K562 (cell line): ENCODE measurements around the gene SNRNP48. TPM values are rescaled to one million over a fixed set of nuclear protein-coding genes. Genes with fewer than 3 reads are reported as not detected.

Source experiments
- ATAC-seq: fragments of 200-7000 bp; cut with Tn5 transposase; 3 replicates; pipeline ENCODE4 v1.9.1; 2020; ENCODE audit warnings: moderate library complexity
- BruUV-seq: library from RNA; stranded (reverse); fragments of 400-500 nt; replicated peaks from 2 replicates; lab custom pipeline; 2021; lab: Mats Ljungman, UMichigan
- CTCF ChIA-PET: fragments of 300-600 bp; formaldehyde crosslinking; extraction: SDS; loops from one replicate; lab custom pipeline; 2021; ENCODE audit warnings: low intra/inter-chr PET ratio; lab: Yijun Ruan, JAX
- POLR2A ChIA-PET: fragments of 300-600, 350-650 bp; sonication (Branson Sonifier 250); formaldehyde crosslinking; extraction: SDS; loops from one replicate; lab custom pipeline; 2021; ENCODE audit warnings: antibody characterized with exemption, inconsistent platforms; lab: Yijun Ruan, JAX
- DNase-seq, 4 experiments: peaks; one replicate each; pipeline versions ENCODE4 v3.0.0 to v3.0.0-alpha.2; 2011 to 2018; ENCODE audit warnings: low spot score in 3 of 4, mixed read lengths in 3 of 4; ENCODE audit errors: extremely low read depth in 1 of 4
- FAIRE-seq: peaks from 2 replicates; lab custom pipeline; 2011; peaks lifted over from hg19 to GRCh38; lab: Jason Lieb, UNC
- H2AFZ ChIP-seq: 2 replicates; pipeline ENCODE4 v1.6.0; 2011; ENCODE audit warnings: low read depth, low read length, control low read depth, inconsistent platforms
- H3K27ac ChIP-seq: fragments of 200-600 bp; 3 replicates; pipeline ENCODE4 v1.8.0; 2011; ENCODE audit warnings: low read depth, mild to moderate bottlenecking, control low read depth, inconsistent platforms, low read length, moderate library complexity, mixed read lengths; ENCODE audit errors: extremely low read depth
- H3K27me3 ChIP-seq, 2 experiments: fragments of 300-600 bp in 1 of 2; 2 replicates in 1 of 2; 3 replicates in 1 of 2; pipeline versions ENCODE4 v1.6.0 to v1.8.0; 2011; ENCODE audit warnings: inconsistent platforms in 2 of 2, low read length in 2 of 2, mild to moderate bottlenecking in 1 of 2, mixed read lengths in 1 of 2, moderate library complexity in 1 of 2; ENCODE audit not compliant: control insufficient read depth in 2 of 2, insufficient read depth in 2 of 2
- H3K36me3 ChIP-seq: fragments of 300-600 bp; 3 replicates; pipeline ENCODE4 v1.8.0; 2011; ENCODE audit warnings: mild to moderate bottlenecking, low read length, inconsistent platforms; ENCODE audit not compliant: control insufficient read depth, insufficient read depth
- H3K4me1 ChIP-seq, 2 experiments: fragments of 200-600 bp in 1 of 2; replicated peaks in 1 of 2; 2 replicates in 1 of 2; 3 replicates in 1 of 2; pipeline versions ENCODE4 v1.5.1 to v1.8.0; 2011; ENCODE audit warnings: inconsistent platforms in 2 of 2, low read length in 2 of 2, mild to moderate bottlenecking in 1 of 2, mixed read lengths in 1 of 2, moderate library complexity in 1 of 2; ENCODE audit not compliant: control insufficient read depth in 2 of 2, insufficient read depth in 2 of 2
- H3K4me2 ChIP-seq: 2 replicates; pipeline ENCODE4 v1.6.1; 2011; ENCODE audit warnings: low read length, control low read depth, inconsistent platforms, mixed read lengths; ENCODE audit not compliant: insufficient read depth
- H3K4me3 ChIP-seq: fragments of 200-600 bp; sonication (generic), shearing (Covaris generic); 2 replicates; pipeline ENCODE4 v1.5.1; 2016; ENCODE audit warnings: control low read depth, inconsistent platforms
- H3K79me2 ChIP-seq: fragments of 200-600 bp; 3 replicates; pipeline ENCODE4 v1.8.0; 2011; ENCODE audit warnings: low read length, inconsistent platforms; ENCODE audit not compliant: control insufficient read depth, insufficient read depth
- H3K9ac ChIP-seq, 2 experiments: 2 replicates each; pipeline versions ENCODE4 v1.6.0 to v1.6.1; 2011; ENCODE audit warnings: low read depth in 2 of 2, low read length in 2 of 2, control low read depth in 1 of 2, inconsistent platforms in 1 of 2, mild to moderate bottlenecking in 1 of 2, mixed read lengths in 1 of 2; ENCODE audit not compliant: insufficient read depth in 1 of 2
- H3K9me1 ChIP-seq: one replicate; pipeline ENCODE4 v1.6.0; 2011; ENCODE audit warnings: inconsistent platforms, mild to moderate bottlenecking, low read length, moderate library complexity; ENCODE audit not compliant: control insufficient read depth, insufficient read depth
- H3K9me3 ChIP-seq: replicated peaks from 2 replicates; pipeline ENCODE4 v1.5.1; 2011; ENCODE audit warnings: low read depth, low read length, inconsistent platforms; ENCODE audit not compliant: control insufficient read depth, insufficient read depth
- H4K20me1 ChIP-seq: replicated peaks from 2 replicates; pipeline ENCODE4 v1.6.1; 2011; ENCODE audit warnings: low read length, inconsistent platforms, mixed read lengths; ENCODE audit not compliant: control insufficient read depth, insufficient read depth
- FOXK1 ChIP-seq: sonication (generic); formaldehyde crosslinking; IDR thresholded peaks from 2 replicates; pipeline ENCODE4 v1.8.0; 2022; ENCODE audit warnings: missing genetic modification reagents, mild to moderate bottlenecking, borderline replicate concordance
- MECOM ChIP-seq: fragments of 250-450 bp; sonication (Bioruptor Pico); IDR thresholded peaks from 2 replicates; pipeline ENCODE4 v1.8.0; 2022; ENCODE audit warnings: inconsistent platforms
- MEIS2 ChIP-seq: fragments of 450-650 bp; IDR thresholded peaks from 2 replicates; pipeline ENCODE4 v1.6.1; 2014; ENCODE audit warnings: mild to moderate bottlenecking; ENCODE audit not compliant: partially characterized antibody
- MYBL2 ChIP-seq, 2 experiments: fragments of 450-650 bp in 1 of 2; sonication (generic) in 1 of 2; formaldehyde crosslinking in 1 of 2; IDR thresholded peaks; 2 replicates each; pipeline versions ENCODE4 v1.6.1 to v1.8.1; 2017 to 2022; ENCODE audit warnings: borderline replicate concordance in 1 of 2, inconsistent platforms in 1 of 2, low read depth in 1 of 2, mild to moderate bottlenecking in 1 of 2, missing genetic modification reagents in 1 of 2, moderate library complexity in 1 of 2
- PHF8 ChIP-seq: fragments of 200-600 bp; sonication (generic); IDR thresholded peaks from 2 replicates; pipeline ENCODE4 v1.6.1; 2012; ENCODE audit warnings: mixed run types, mild to moderate bottlenecking, inconsistent platforms, low read length, moderate library complexity, borderline replicate concordance
- ZKSCAN3 ChIP-seq: fragments of 250-450 bp; sonication (Bioruptor Pico); IDR thresholded peaks from 2 replicates; pipeline ENCODE4 v1.4.0; 2020
- WGBS: fragments of 100-300 bp; shearing (Covaris generic); methylation state at CpG from one replicate; pipeline ENCODE4 v1.1.6; 2016; ENCODE audit warnings: low coverage, mixed read lengths; ENCODE audit not compliant: insufficient coverage; ENCODE audit errors: missing lambda C conversion rate; 5-methylcytosine and 5-hydroxymethylcytosine counted together
- in situ Hi-C: fragments of 300-500 bp; cut with MboI; formaldehyde crosslinking; loops from 4 replicates; pipeline ENCODE4 v1.15.0; 2018; ENCODE audit warnings: inconsistent platforms, mixed read lengths
- intact Hi-C: fragments of 100-400 bp; cut with micrococcal nuclease; formaldehyde crosslinking; loops from 2 replicates; pipeline ENCODE4 v1.14.2; 2022
- polyA plus RNA-seq, 8 experiments: library from polyadenylated mRNA; depleted of rRNA in 4 of 8; stranded (reverse) in 5 of 8; unstranded in 3 of 8; fragments of >200 nt; fragmentation: Nextera tagmentation in 2 of 8; fragmentation: Illumina TruSeq in 1 of 8; extraction: Ambion mirVana in 2 of 8; extraction: Trizol in 1 of 8; gene quantifications; 2 replicates each; pipeline versions ENCODE4 v1.2.1 to v1.2.3, GENCODE V29; 2011 to 2014; ENCODE audit warnings: inconsistent platforms in 1 of 8, missing spikeins in 1 of 8
- total RNA-seq, 7 experiments: library from RNA; depleted of rRNA in 6 of 7; stranded (reverse); fragments of >200 nt in 6 of 7; fragmentation: Illumina TruSeq in 2 of 7; extraction: Trizol in 2 of 7; gene quantifications; 2 replicates each; pipeline versions ENCODE4 v1.2.1 to v1.2.3, GENCODE V29; 2011 to 2021; ENCODE audit warnings: low replicate concordance in 1 of 7
- TF ChIP-seq, protein P1 (sequence below): fragments of 450-650 bp; IDR thresholded peaks from 2 replicates; pipeline ENCODE4 v1.6.1; 2016

SNRNP48 gene
- total and polyA plus RNA-seq, 9 of the 15 experiments (the other 6 are each of a cell fraction or from before 2014, with no cell fraction given): 6.2 to 32.9 (median 18.6) TPM

DNA sequence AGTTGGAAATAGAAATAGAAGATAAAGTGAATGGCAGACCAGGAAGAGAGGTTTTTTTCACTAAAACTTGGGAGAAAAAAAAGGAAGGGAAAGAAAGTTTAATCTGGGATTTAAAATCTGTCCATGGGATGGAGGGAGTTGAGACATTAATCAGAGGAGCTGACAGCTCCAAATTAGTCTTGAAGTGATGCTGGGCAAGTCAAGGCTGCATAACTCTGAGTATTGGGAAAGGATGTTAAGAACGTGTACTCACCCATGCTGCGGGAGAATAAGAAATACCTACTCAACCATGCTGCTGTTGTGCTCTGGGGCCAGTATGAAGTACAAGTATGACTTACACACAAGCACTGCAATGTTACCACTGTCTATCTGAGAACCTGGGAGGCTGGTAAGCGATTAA is 47.5 kb downstream of the SNRNP48 start:
- Histone ChIP-seq H4K20me1 (no peaks in the 10 kb centered on the region), H3K36me3 (no peaks in the 10 kb centered on the region), H3K79me2 (no peaks in the 10 kb centered on the region), H3K27ac (no peak overlapping the region), H3K9me1 (no peaks in the 10 kb centered on the region), H3K27me3 (peaks cover 40 to 48% of the 10 kb centered on the region in 2 experiments), H3K9me3 (no peaks in the 10 kb centered on the region), H3K4me3 (no peak overlapping the region), H3K4me2 (no peak overlapping the region), H3K9ac (no peak overlapping the region), H2AFZ (no peak overlapping the region), H3K4me1 (no peaks in the 10 kb centered on the region)
- DNase-seq (no peak), ATAC-seq (no peak), FAIRE-seq (no peak)
- intact Hi-C loops (no loop called here), in situ Hi-C loops (no loop called here)
- ChIA-PET POLR2A (no interaction called here), CTCF (no interaction called here)
- TF ChIP-seq PHF8 (no peak), MYBL2 (IDR thresholded peaks at IDR 0.05; ENCODE audit: low read depth) (no peak), MYBL2 (CRISPR knock-in tag; IDR thresholded peaks at IDR 0.05; ENCODE audit: borderline replicate concordance) (no peak), MEIS2 (peak; percentile 18), FOXK1 (CRISPR knock-in tag) (no peak), MECOM (CRISPR knock-in tag) (no peak), ZKSCAN3 (no peak)
- TF ChIP-seq, protein P1, sequence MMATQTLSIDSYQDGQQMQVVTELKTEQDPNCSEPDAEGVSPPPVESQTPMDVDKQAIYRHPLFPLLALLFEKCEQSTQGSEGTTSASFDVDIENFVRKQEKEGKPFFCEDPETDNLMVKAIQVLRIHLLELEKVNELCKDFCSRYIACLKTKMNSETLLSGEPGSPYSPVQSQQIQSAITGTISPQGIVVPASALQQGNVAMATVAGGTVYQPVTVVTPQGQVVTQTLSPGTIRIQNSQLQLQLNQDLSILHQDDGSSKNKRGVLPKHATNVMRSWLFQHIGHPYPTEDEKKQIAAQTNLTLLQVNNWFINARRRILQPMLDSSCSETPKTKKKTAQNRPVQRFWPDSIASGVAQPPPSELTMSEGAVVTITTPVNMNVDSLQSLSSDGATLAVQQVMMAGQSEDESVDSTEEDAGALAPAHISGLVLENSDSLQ: peak; percentile 44
- WGBS: 2% methylated on average over 3 of the region's 3 CpGs
- BruUV-seq: no TSS peak
